NCI-H510A (cell line): Measurements from ENCODE around the gene RNF149.
"Not testable (repeated sequence)": the region's sequence is repeated elsewhere in the genome, so short reads cannot be mapped to it uniquely, and the experiment has no call there.

Experiments used
- DNase-seq: peaks from one replicate; lab custom pipeline; 2025; lab: John Stamatoyannopoulos, UW

The RNF149 gene

GRCh38 chr2:101255501-101255900 lies 53.0 kb downstream of the RNF149 start:
- no peak for DNase-seq

GRCh38 chr2:101253703-101254450 lies 54.6 kb downstream of the RNF149 start:
- DNase-seq: no peak

GRCh38 chr2:101253013-101253702 lies 55.3 kb downstream of the RNF149 start:
- peak; percentile 22 for DNase-seq

- DNase-seq: peak; percentile 95
These were observed 56.0 kb downstream of the RNF149 start, which contains the start of gene CNOT11 for GRCh38 chr2:101252408-101253012. Gene CNOT11, plus strand, starts transcription at chr2:101252886. Its CDS starts 79 bp downstream, at chr2:101252965.

GRCh38 chr2:101251844-101252407 lies 56.6 kb downstream of the RNF149 start:
- DNase-seq: peak; percentile 46

- not testable (repeated sequence) for DNase-seq
These were observed 57.2 kb downstream of the RNF149 start for GRCh38 chr2:101251246-101251781.

- DNase-seq: no peak
These were observed 58.7 kb downstream of the RNF149 start for GRCh38 chr2:101249826-101250225.

- not testable (repeated sequence) for DNase-seq
These were observed 59.7 kb downstream of the RNF149 start for GRCh38 chr2:101248756-101249155.

GRCh38 chr2:101245468-101245867 lies 63.0 kb downstream of the RNF149 start:
- DNase-seq: not testable (repeated sequence)

- not testable (repeated sequence) for DNase-seq
These were observed 63.6 kb downstream of the RNF149 start for GRCh38 chr2:101244899-101245298.

GRCh38 chr2:101244373-101244772 lies 64.1 kb downstream of the RNF149 start:
- DNase-seq: not testable (repeated sequence)

- DNase-seq: no peak
These were observed 67.3 kb downstream of the RNF149 start for GRCh38 chr2:101241158-101241557.

- not testable (repeated sequence) for DNase-seq
These were observed 67.8 kb downstream of the RNF149 start for GRCh38 chr2:101240694-101241093.

GRCh38 chr2:101239760-101240118 lies 68.8 kb downstream of the RNF149 start:
- not testable (repeated sequence) for DNase-seq

GRCh38 chr2:101238930-101239759 lies 69.4 kb downstream of the RNF149 start:
- DNase-seq: no peak

GRCh38 chr2:101237944-101238343 lies 70.6 kb downstream of the RNF149 start:
- not testable (repeated sequence) for DNase-seq

GRCh38 chr2:101235956-101236355 lies 72.5 kb downstream of the RNF149 start:
- DNase-seq: not testable (repeated sequence)

- no peak for DNase-seq
These were observed 74.1 kb downstream of the RNF149 start for GRCh38 chr2:101234169-101234938.

GRCh38 chr2:101232770-101233169 lies 75.7 kb downstream of the RNF149 start:
- no peak for DNase-seq

- no peak for DNase-seq
These were observed 76.4 kb downstream of the RNF149 start for GRCh38 chr2:101231937-101232730.
